Esophagus squamous epithelium (tissue), 4 donors: ENCODE results near the gene ZFYVE28.

Source experiments
- CTCF ChIP-seq, 6 experiments: fragments of 450-650 bp in 4 of 6; fragments of 200-600 bp in 2 of 6; sonication (generic) in 2 of 6; IDR thresholded peaks; one replicate each; pipeline ENCODE4 v1.5.1; 2016 to 2019; ENCODE audit warnings: antibody characterized with exemption in 6 of 6, mild to moderate bottlenecking in 4 of 6, moderate library complexity in 4 of 6
- POLR2A ChIP-seq, 4 donors: fragments of 450-650 bp; IDR thresholded peaks; one replicate each; pipeline ENCODE4 v1.6.1; 2017; ENCODE audit warnings: antibody characterized with exemption in 4 of 4, mild to moderate bottlenecking in 4 of 4, moderate library complexity in 3 of 4

- TF ChIP-seq CTCF (IDR thresholded peaks at IDR 0.05) (no peak), POLR2A (IDR thresholded peaks at IDR 0.05) (no peak)
Observed at GRCh38 chr4:2324891-2325290, 93.6 kb downstream of the ZFYVE28 start.
